CD14-positive monocyte (primary cell): Measurements from ENCODE around the gene TBC1D10A. TPM values are rescaled to one million over a fixed set of nuclear protein-coding genes. Genes with fewer than 3 reads are reported as not detected.

Experiments
- DNase-seq, 3 donors: peaks; one replicate each; pipeline ENCODE4 v3.0.0-alpha.2; 2011 to 2022
- H2AFZ ChIP-seq: 2 replicates; pipeline ENCODE4 v1.6.0; 2012; ENCODE audit warnings: mild to moderate bottlenecking, low read depth, low read length, inconsistent platforms; ENCODE audit not compliant: insufficient read depth, poor library complexity, severe bottlenecking
- H3K27ac ChIP-seq, 2 donors: 1 replicate in 1 of 2; 2 replicates in 1 of 2; pipeline ENCODE4 v1.5.1; 2012 to 2013; ENCODE audit warnings: low read length in 2 of 2, control low read depth in 1 of 2, inconsistent platforms in 1 of 2, low read depth in 1 of 2, mild to moderate bottlenecking in 1 of 2
- H3K27me3 ChIP-seq, 2 donors: one replicate each; pipeline versions ENCODE4 v1.6.0 to v1.6.1; 2011 to 2013; ENCODE audit warnings: low read length in 2 of 2; ENCODE audit not compliant: control insufficient read depth in 2 of 2, insufficient read depth in 2 of 2
- H3K36me3 ChIP-seq, 2 donors: replicated peaks in 1 of 2; 1 replicate in 1 of 2; 2 replicates in 1 of 2; pipeline versions ENCODE4 v1.5.1 to v1.6.1; 2012 to 2013; ENCODE audit warnings: low read length in 2 of 2, control low read depth in 1 of 2, inconsistent platforms in 1 of 2, mild to moderate bottlenecking in 1 of 2; ENCODE audit not compliant: insufficient read depth in 2 of 2, control insufficient read depth in 1 of 2
- H3K4me1 ChIP-seq, 2 donors: 1 replicate in 1 of 2; 2 replicates in 1 of 2; pipeline versions ENCODE4 v1.5.1 to v1.6.1; 2012 to 2013; ENCODE audit warnings: low read length in 2 of 2, control low read depth in 1 of 2, inconsistent platforms in 1 of 2, mild to moderate bottlenecking in 1 of 2, moderate library complexity in 1 of 2; ENCODE audit not compliant: insufficient read depth in 2 of 2, control insufficient read depth in 1 of 2
- H3K4me2 ChIP-seq: replicated peaks from 2 replicates; pipeline ENCODE3; 2012; ENCODE audit warnings: low read length, moderate library complexity, mild to moderate bottlenecking; ENCODE audit not compliant: poor library complexity, severe bottlenecking; ENCODE audit errors: extremely low read depth
- H3K4me3 ChIP-seq, 3 experiments: fragments of 200-600 bp in 1 of 3; sonication (generic) in 1 of 3; replicated peaks in 1 of 3; 1 replicate in 2 of 3; 2 replicates in 1 of 3; pipeline ENCODE4 v1.5.1; 2011 to 2013; ENCODE audit warnings: low read length in 3 of 3, mild to moderate bottlenecking in 3 of 3, control low read depth in 2 of 3, low read depth in 2 of 3, inconsistent platforms in 1 of 3, moderate library complexity in 1 of 3
- H3K79me2 ChIP-seq: 2 replicates; pipeline ENCODE4 v1.6.0; 2012; ENCODE audit warnings: mild to moderate bottlenecking, control low read depth, inconsistent platforms, low read length, moderate library complexity; ENCODE audit not compliant: insufficient read depth
- H3K9ac ChIP-seq: 2 replicates; pipeline ENCODE4 v1.6.0; 2017; ENCODE audit warnings: low read length, mild to moderate bottlenecking; ENCODE audit not compliant: insufficient read depth, poor library complexity, severe bottlenecking
- H3K9me3 ChIP-seq, 2 donors: replicated peaks in 1 of 2; 1 replicate in 1 of 2; 2 replicates in 1 of 2; pipeline versions ENCODE4 v1.5.1 to v1.6.1; 2012 to 2013; ENCODE audit warnings: low read length in 2 of 2, control low read depth in 1 of 2; ENCODE audit not compliant: control insufficient read depth in 1 of 2, insufficient read depth in 1 of 2
- H4K20me1 ChIP-seq: 2 replicates; pipeline ENCODE4 v1.6.0; 2012; ENCODE audit warnings: mild to moderate bottlenecking, low read length, control low read depth, moderate library complexity; ENCODE audit not compliant: insufficient read depth
- H3K27ac Mint-ChIP-seq, 7 donors: one replicate each; pipeline ENCODE4 v1.8.0; 2020; ENCODE audit warnings: mild to moderate bottlenecking in 7 of 7, mixed read lengths in 7 of 7, moderate library complexity in 6 of 7, inconsistent platforms in 2 of 7
- H3K27me3 Mint-ChIP-seq, 3 donors: one replicate each; pipeline ENCODE4 v1.8.0; 2021 to 2022; ENCODE audit warnings: low read depth in 3 of 3, mild to moderate bottlenecking in 3 of 3, mixed read lengths in 3 of 3, moderate library complexity in 3 of 3, inconsistent platforms in 1 of 3
- H3K36me3 Mint-ChIP-seq, 2 donors: one replicate each; pipeline ENCODE4 v1.8.0; 2020; ENCODE audit warnings: mixed read lengths in 2 of 2, inconsistent platforms in 1 of 2, mild to moderate bottlenecking in 1 of 2
- H3K4me1 Mint-ChIP-seq: one replicate; pipeline ENCODE4 v1.8.0; 2020; ENCODE audit warnings: mild to moderate bottlenecking, mixed read lengths
- H3K4me3 Mint-ChIP-seq, 2 donors: one replicate each; pipeline ENCODE4 v1.8.0; 2020; ENCODE audit warnings: mild to moderate bottlenecking in 2 of 2, mixed read lengths in 2 of 2, moderate library complexity in 1 of 2
- H3K9me3 Mint-ChIP-seq, 7 donors: one replicate each; pipeline ENCODE4 v1.8.0; 2020 to 2022; ENCODE audit warnings: mixed read lengths in 7 of 7, mild to moderate bottlenecking in 6 of 7, moderate library complexity in 6 of 7, inconsistent platforms in 2 of 7
- CTCF ChIP-seq: fragments of 200-600 bp; IDR thresholded peaks from one replicate; pipeline ENCODE4 v1.8.0; 2022; ENCODE audit warnings: antibody characterized with exemption, mild to moderate bottlenecking
- WGBS: methylation state at CpG from one replicate; pipeline ENCODE4 v1.1.5; 2013; ENCODE audit warnings: missing lambda C conversion rate; ENCODE audit not compliant: insufficient coverage; 5-methylcytosine and 5-hydroxymethylcytosine counted together
- intact Hi-C, 2 donors: fragments of 100-400 bp; cut with micrococcal nuclease; formaldehyde crosslinking; loops; one replicate each; pipeline versions ENCODE4 v1.15.0 to v1.15.1; 2023
- polyA plus RNA-seq, 3 donors: library from polyadenylated mRNA; depleted of rRNA in 1 of 3; unstranded in 2 of 3; stranded (reverse) in 1 of 3; fragments of 300-500 nt in 2 of 3; fragments of >200 nt in 1 of 3; fragmentation: Illumina TruSeq in 2 of 3; gene quantifications; 1 replicate in 2 of 3; 2 replicates in 1 of 3; pipeline ENCODE4 v1.2.3, GENCODE V29; 2012 to 2021

Gene TBC1D10A
- polyA plus RNA-seq, 3 donors = 13.4 to 38.3 (median 21.8) TPM

- H3K27me3 ChIP-seq = peaks cover 0 to 10% of the 10 kb centered on the region in 2 donors
- peak overlapping the region in 1 of 3 experiments; percentile 36 for H3K4me3 ChIP-seq
- H3K4me3 Mint-ChIP-seq = peak overlapping the region; percentile 63 to 82
- H3K27ac ChIP-seq = peak overlapping the region in 1 of 2 donors; percentile 64
- DNase-seq = peak; percentile 78 to 91 (median 84)
- H3K9me3 ChIP-seq = no peaks in the 10 kb centered on the region
- no peak for TF ChIP-seq CTCF
- peaks cover 3 to 25% of the 10 kb centered on the region in 2 donors for H3K36me3 Mint-ChIP-seq
- H3K9me3 Mint-ChIP-seq = peaks cover 0 to 5% (median 0%) of the 10 kb centered on the region in 7 donors
- peaks cover 92% of the 10 kb centered on the region for H3K4me1 Mint-ChIP-seq
- no peaks in the 10 kb centered on the region for H3K36me3 ChIP-seq
- peak overlapping the region; percentile 49 for H3K9ac ChIP-seq
- WGBS = 21% methylated on average over 8 of the region's 14 CpGs
- intact Hi-C loops = no loop called here
- H3K4me2 ChIP-seq = peak overlapping the region; percentile 53
- peaks cover 11 to 25% (median 20%) of the 10 kb centered on the region in 3 donors for H3K27me3 Mint-ChIP-seq
- H3K27ac Mint-ChIP-seq = peak overlapping the region; percentile 44 to 95 (median 89)
- peaks cover 77 to 86% of the 10 kb centered on the region in 2 donors for H3K4me1 ChIP-seq
- H4K20me1 ChIP-seq = no peaks in the 10 kb centered on the region
- H3K79me2 ChIP-seq = no peaks in the 10 kb centered on the region
- H2AFZ ChIP-seq = no peak overlapping the region
Measured at GRCh38 chr22:30277547-30278344, 49.0 kb downstream of the TBC1D10A start.

GRCh38 chr22:30276039-30276438 is 50.7 kb downstream of the TBC1D10A start:
- peaks cover 97% of the 10 kb centered on the region for H3K4me1 Mint-ChIP-seq
- peak overlapping the region in 1 of 2 donors; percentile 21 for H3K27ac ChIP-seq

More at GRCh38 chr22:30276039-30276438, 50.7 kb downstream of the TBC1D10A start:
- 17% methylated on average over 7 of the region's 8 CpGs for WGBS
- Histone ChIP-seq H3K36me3 (no peaks in the 10 kb centered on the region), H2AFZ (no peak overlapping the region), H4K20me1 (no peaks in the 10 kb centered on the region), H3K9me3 (no peaks in the 10 kb centered on the region), H3K4me2 (no peak overlapping the region), H3K9ac (no peak overlapping the region), H3K4me1 (peaks cover 80 to 91% of the 10 kb centered on the region in 2 donors), H3K4me3 (peak overlapping the region in 1 of 3 experiments; percentile 6), H3K79me2 (no peaks in the 10 kb centered on the region), H3K27me3 (peaks cover 0 to 10% of the 10 kb centered on the region in 2 donors)
- H3K27me3 Mint-ChIP-seq = peaks cover 11 to 28% (median 24%) of the 10 kb centered on the region in 3 donors
- intact Hi-C loops = loop anchor here in 1 of 2 donors (1.0 kb wide), 1 partner anchor 11 kb away; no protein-coding TSS in a partner anchor
- no peak for TF ChIP-seq CTCF
- peak in 2 of 3 donors; percentile 41 to 48 for DNase-seq
- H3K27ac Mint-ChIP-seq = peak overlapping the region; percentile 57 to 99 (median 75)
- H3K36me3 Mint-ChIP-seq = peaks cover 10 to 32% of the 10 kb centered on the region in 2 donors
- H3K9me3 Mint-ChIP-seq = peaks cover 0 to 9% (median 0%) of the 10 kb centered on the region in 7 donors
- H3K4me3 Mint-ChIP-seq = peak overlapping the region; percentile 24 to 78
